MCF 10A (cell line): ENCODE results near the gene ARSG. TPM values are rescaled to one million over a fixed set of nuclear protein-coding genes. Genes with fewer than 3 reads are reported as not detected.

Experiments
- BruUV-seq: library from RNA; stranded (reverse); fragments of 400-500 nt; replicated peaks from 2 replicates; lab custom pipeline; 2021; lab: Mats Ljungman, UMichigan
- CTCF ChIA-PET: fragments of 300-600 bp; sonication (Branson Sonifier 250); formaldehyde crosslinking; extraction: SDS; loops from one replicate; lab custom pipeline; 2021; ENCODE audit warnings: antibody characterized with exemption, inconsistent platforms; lab: Yijun Ruan, JAX
- POLR2A ChIA-PET: fragments of 300-600, 350-650 bp; sonication (Branson Sonifier 250); formaldehyde crosslinking; extraction: SDS; loops from one replicate; lab custom pipeline; 2020; ENCODE audit warnings: antibody characterized with exemption, inconsistent platforms; lab: Yijun Ruan, JAX
- DNase-seq: peaks from one replicate; pipeline ENCODE4 v3.0.0-alpha.2; 2018; ENCODE audit not compliant: unreplicated experiment
- H3K27ac Mint-ChIP-seq: one replicate; pipeline ENCODE4 v1.8.0; 2022; ENCODE audit warnings: mild to moderate bottlenecking, low read depth, mixed read lengths; ENCODE audit not compliant: unreplicated experiment
- H3K27me3 Mint-ChIP-seq: one replicate; pipeline ENCODE4 v1.8.0; 2022; ENCODE audit warnings: mixed read lengths; ENCODE audit not compliant: insufficient read depth, unreplicated experiment
- H3K36me3 Mint-ChIP-seq: one replicate; pipeline ENCODE4 v1.8.0; 2022; ENCODE audit warnings: mild to moderate bottlenecking, moderate library complexity, mixed read lengths; ENCODE audit not compliant: insufficient read depth, unreplicated experiment
- H3K4me1 Mint-ChIP-seq: one replicate; pipeline ENCODE4 v1.8.0; 2022; ENCODE audit warnings: mixed read lengths; ENCODE audit not compliant: insufficient read depth, unreplicated experiment
- H3K4me3 Mint-ChIP-seq: one replicate; pipeline ENCODE4 v1.8.0; 2022; ENCODE audit warnings: mild to moderate bottlenecking, moderate library complexity, mixed read lengths; ENCODE audit not compliant: unreplicated experiment
- H3K9me3 Mint-ChIP-seq: one replicate; pipeline ENCODE4 v1.8.0; 2022; ENCODE audit warnings: mixed read lengths; ENCODE audit not compliant: unreplicated experiment
- CTCF ChIP-seq: fragments of 200-600 bp; IDR thresholded peaks from one replicate; pipeline ENCODE4 v1.8.0; 2022; ENCODE audit warnings: antibody characterized with exemption, mild to moderate bottlenecking; ENCODE audit not compliant: unreplicated experiment
- intact Hi-C: fragments of 100-400 bp; cut with micrococcal nuclease; formaldehyde crosslinking; loops from 2 replicates; pipeline ENCODE4 v1.14.1; 2022
- total RNA-seq: library from RNA; stranded (reverse); gene quantifications from 2 replicates; pipeline ENCODE4 v1.2.3, GENCODE V29; 2022

The ARSG gene
- total RNA-seq, 1 experiment from 2014 or later: 5.9 TPM

- peaks cover 11% of the 10 kb centered on the region for H3K36me3 Mint-ChIP-seq
- POLR2A ChIA-PET: interaction anchor here (0.6 to 8.8 kb wide), 24 partner anchors 9 to 1655 kb away, joined by 3 to 114 read pairs (median 4); partner anchors contain the start of genes AMZ2, C17orf58, KPNA2 and PRKAR1A
- peak overlapping the region; percentile 86 for H3K27ac Mint-ChIP-seq
- CTCF ChIA-PET: interaction anchor here (0.8 to 3.0 kb wide), 5 partner anchors 10 to 981 kb away, joined by 4 to 11 read pairs (median 7); no protein-coding TSS in a partner anchor
- peak; percentile 63 for DNase-seq
- intact Hi-C loops: loop anchor here (1.0 kb wide), 1 partner anchor 20 kb away; no protein-coding TSS in a partner anchor
- no TSS peak for BruUV-seq
- peak overlapping the region; percentile 96 for H3K4me3 Mint-ChIP-seq
- TF ChIP-seq CTCF: no peak
- H3K9me3 Mint-ChIP-seq: no peaks in the 10 kb centered on the region
- H3K27me3 Mint-ChIP-seq: no peaks in the 10 kb centered on the region
- peaks cover 20% of the 10 kb centered on the region for H3K4me1 Mint-ChIP-seq
Measured at GRCh38 chr17:68455901-68456338, 164.6 kb downstream of the ARSG start.

GRCh38 chr17:68456339-68457167, 165.3 kb downstream of the ARSG start:
- H3K27me3 Mint-ChIP-seq: no peaks in the 10 kb centered on the region
- H3K36me3 Mint-ChIP-seq: peaks cover 8% of the 10 kb centered on the region
- H3K4me3 Mint-ChIP-seq: peak overlapping the region; percentile 96
- POLR2A ChIA-PET: interaction anchor here (0.6 to 8.8 kb wide), 34 partner anchors 10 to 1654 kb away, joined by 3 to 114 read pairs (median 4); partner anchors contain the start of genes ABCA5, AMZ2, C17orf58 and KPNA2
- intact Hi-C loops: loop anchor here (1.0 kb wide), 1 partner anchor 20 kb away; no protein-coding TSS in a partner anchor
- H3K9me3 Mint-ChIP-seq: no peaks in the 10 kb centered on the region
- no peak for TF ChIP-seq CTCF
- BruUV-seq: TSS peak; percentile 32
- H3K4me1 Mint-ChIP-seq: peaks cover 23% of the 10 kb centered on the region
- H3K27ac Mint-ChIP-seq: peak overlapping the region; percentile 86
- CTCF ChIA-PET: interaction anchor here (0.8 to 3.0 kb wide), 5 partner anchors 9 to 982 kb away, joined by 4 to 11 read pairs (median 7); no protein-coding TSS in a partner anchor
- peak; percentile 86 for DNase-seq

- ChIA-PET CTCF (interaction anchor here (1.4 to 3.0 kb wide), 2 partner anchors 209 to 284 kb away, joined by 7 to 10 read pairs; partner anchors contain the start of gene AMZ2), POLR2A (interaction anchor here (0.6 to 8.8 kb wide), 29 partner anchors 10 to 869 kb away, joined by 3 to 114 read pairs (median 4); partner anchors contain the start of genes ABCA5, AMZ2, ARSG and C17orf58)
- Mint-ChIP-seq H3K4me3 (peak within 1 kb of the TSS; percentile 96), H3K36me3 (peaks cover 4% of the 10 kb centered on the region), H3K27ac (peak within 1 kb of the TSS; percentile 86), H3K9me3 (no peaks in the 10 kb centered on the region), H3K27me3 (no peaks in the 10 kb centered on the region), H3K4me1 (peaks cover 28% of the 10 kb centered on the region)
- no TSS peak for BruUV-seq
- TF ChIP-seq CTCF: no peak
- DNase-seq: no peak
- intact Hi-C loops: no loop called here
Measured at GRCh38 chr17:68457168-68457538, 165.9 kb downstream of the ARSG start, which contains the start of gene WIPI1. Gene WIPI1, minus strand, starts transcription at chr17:68457496. Its CDS starts 75 bp downstream, at chr17:68457421.
